Body of pancreas (tissue), 4 donors: ENCODE results near the gene AADACL4. TPM values are rescaled to one million over a fixed set of nuclear protein-coding genes. Genes with fewer than 3 reads are reported as not detected.
"Not testable (repeated sequence)": the region's sequence is repeated elsewhere in the genome, so short reads cannot be mapped to it uniquely, and the experiment has no call there.

Experiments used
- ATAC-seq: fragments of 150-250 bp; one replicate; pipeline ENCODE4 v1.9.1; 2016
- DNase-seq, 4 donors: peaks; one replicate each; pipeline ENCODE4 v3.0.0-alpha.2; 2019
- H3K27ac ChIP-seq, 4 donors: fragments of 200-600 bp; sonication (generic); 1 replicate in 3 of 4; 2 replicates in 1 of 4; pipeline versions ENCODE4 v1.5.1 to v1.6.1; 2016 to 2019; ENCODE audit warnings: mild to moderate bottlenecking in 1 of 4, mixed read lengths in 1 of 4, moderate library complexity in 1 of 4
- H3K27me3 ChIP-seq, 2 donors: fragments of 200-600 bp; sonication (generic); one replicate each; pipeline ENCODE4 v1.6.0; 2016; ENCODE audit warnings: mild to moderate bottlenecking in 1 of 2
- H3K36me3 ChIP-seq, 2 donors: fragments of 200-600 bp; sonication (generic); replicated peaks in 1 of 2; 2 replicates each; pipeline ENCODE4 v1.5.1; 2016; ENCODE audit warnings: low read depth in 2 of 2; ENCODE audit not compliant: insufficient read depth in 1 of 2
- H3K4me1 ChIP-seq: fragments of 200-600 bp; sonication (generic); one replicate; pipeline ENCODE4 v1.6.0; 2016
- H3K4me3 ChIP-seq, 2 donors: fragments of 200-600 bp; sonication (generic); 1 replicate in 1 of 2; 2 replicates in 1 of 2; pipeline ENCODE4 v1.5.1; 2016 to 2019
- H3K9me3 ChIP-seq, 3 donors: fragments of 200-600 bp; sonication (generic); 1 replicate in 2 of 3; 2 replicates in 1 of 3; pipeline ENCODE4 v1.5.1; 2016
- CTCF ChIP-seq, 7 experiments: fragments of 450-650 bp in 4 of 7; fragments of 200-600 bp in 3 of 7; sonication (generic) in 3 of 7; IDR thresholded peaks; one replicate each; pipeline ENCODE4 v1.5.1; 2016 to 2019; ENCODE audit warnings: antibody characterized with exemption in 7 of 7
- POLR2A ChIP-seq, 3 donors: fragments of 450-650 bp; IDR thresholded peaks; one replicate each; pipeline ENCODE4 v1.6.1; 2016; ENCODE audit warnings: antibody characterized with exemption in 3 of 3, mild to moderate bottlenecking in 2 of 3
- WGBS, 2 donors: methylation state at CpG; one replicate each; pipeline ENCODE4 v1.1.5; 2017; 5-methylcytosine and 5-hydroxymethylcytosine counted together
- intact Hi-C: fragments of 100-400 bp; cut with DNase I; formaldehyde crosslinking; loops from one replicate; pipeline ENCODE4 v1.15.1; 2023
- total RNA-seq, 2 donors: library from RNA; depleted of rRNA; stranded (reverse); fragments of >200 nt; gene quantifications; one replicate each; pipeline ENCODE4 v1.1.0, GENCODE V29; 2016

AADACL4 gene
- total RNA-seq, 2 donors from 2014 or later, result not detected

- 39 to 41% methylated on average over 8 of the region's 8 CpGs for WGBS, 2 donors
- intact Hi-C loops, result loop anchor here (5.0 kb wide), 1 partner anchor 342 kb away; no protein-coding TSS in a partner anchor
- H3K27ac ChIP-seq, result no peak overlapping the region
- no peaks in the 10 kb centered on the region for H3K36me3 ChIP-seq
- H3K27me3 ChIP-seq, result no peaks in the 10 kb centered on the region
- no peak for TF ChIP-seq CTCF (IDR thresholded peaks at IDR 0.05)
- TF ChIP-seq POLR2A (IDR thresholded peaks at IDR 0.05), result no peak
- H3K9me3 ChIP-seq, result no peaks in the 10 kb centered on the region
- ATAC-seq (no peak), DNase-seq (no peak)
- no peak overlapping the region for H3K4me3 ChIP-seq
- H3K4me1 ChIP-seq, result peaks cover 3% of the 10 kb centered on the region
These were observed 10.8 kb downstream of the AADACL4 start for GRCh38 chr1:12654657-12655056.

- no peak for ATAC-seq
- intact Hi-C loops, result loop anchor here (5.0 kb wide), 1 partner anchor 344 kb away; no protein-coding TSS in a partner anchor
- 88 to 89% methylated on average over 4 of the region's 4 CpGs for WGBS, 2 donors
These were observed 12.7 kb downstream of the AADACL4 start for GRCh38 chr1:12656575-12656974.

GRCh38 chr1:12657060-12657884 lies 13.4 kb downstream of the AADACL4 start:
- Histone ChIP-seq H3K36me3 (no peaks in the 10 kb centered on the region), H3K27me3 (no peaks in the 10 kb centered on the region), H3K4me3 (no peak overlapping the region), H3K9me3 (no peaks in the 10 kb centered on the region), H3K4me1 (no peaks in the 10 kb centered on the region), H3K27ac (no peak overlapping the region)
- DNase-seq, result no peak
- intact Hi-C loops, result loop anchor here (5.0 kb wide), 1 partner anchor 345 kb away; no protein-coding TSS in a partner anchor
- no peak for ATAC-seq
- 90 to 92% methylated on average over 12 to 13 of the region's 13 CpGs for WGBS, 2 donors
- no peak for TF ChIP-seq CTCF (IDR thresholded peaks at IDR 0.05)

More at GRCh38 chr1:12656575-12656974, 12.7 kb downstream of the AADACL4 start:
- Histone ChIP-seq H3K4me1 (no peaks in the 10 kb centered on the region), H3K4me3 (no peak overlapping the region), H3K9me3 (no peaks in the 10 kb centered on the region), H3K27ac (no peak overlapping the region), H3K27me3 (no peaks in the 10 kb centered on the region), H3K36me3 (no peaks in the 10 kb centered on the region)
- no peak for TF ChIP-seq POLR2A (IDR thresholded peaks at IDR 0.05)
- TF ChIP-seq CTCF (IDR thresholded peaks at IDR 0.05), result no peak
- DNase-seq, result no peak

GRCh38 chr1:12657885-12658512 lies 14.1 kb downstream of the AADACL4 start:
- H3K4me3 ChIP-seq, H3K27ac ChIP-seq, H3K4me1 ChIP-seq, ATAC-seq, DNase-seq, H3K36me3 ChIP-seq, H3K9me3 ChIP-seq, H3K27me3 ChIP-seq: not testable (repeated sequence)
- WGBS, 2 donors, result 76 to 86% methylated on average over 9 of the region's 9 CpGs
- intact Hi-C loops, result loop anchor here (5.0 kb wide), 1 partner anchor 346 kb away; no protein-coding TSS in a partner anchor
